IPS-18a (cell line): ENCODE results near the gene CYBA.

ENCODE experiments used
- H3K27ac ChIP-seq: one replicate; pipeline ENCODE4 v1.5.1; 2013; ENCODE audit warnings: low read length
- H3K27me3 ChIP-seq: one replicate; pipeline ENCODE4 v1.6.1; 2013; ENCODE audit warnings: mild to moderate bottlenecking, low read length; ENCODE audit not compliant: control insufficient read depth, insufficient read depth
- H3K36me3 ChIP-seq: one replicate; pipeline ENCODE4 v1.6.1; 2013; ENCODE audit warnings: low read depth, low read length; ENCODE audit not compliant: control insufficient read depth
- H3K4me1 ChIP-seq: one replicate; pipeline ENCODE4 v1.6.1; 2013; ENCODE audit warnings: low read depth, low read length; ENCODE audit not compliant: control insufficient read depth
- H3K4me3 ChIP-seq: one replicate; pipeline ENCODE4 v1.5.1; 2013; ENCODE audit warnings: low read length
- H3K9ac ChIP-seq: one replicate; pipeline ENCODE4 v1.6.1; 2013; ENCODE audit warnings: mild to moderate bottlenecking, low read length, moderate library complexity
- H3K9me3 ChIP-seq: one replicate; pipeline ENCODE4 v1.6.1; 2013; ENCODE audit warnings: low read depth, low read length; ENCODE audit not compliant: control insufficient read depth

Gene CYBA

DNA sequence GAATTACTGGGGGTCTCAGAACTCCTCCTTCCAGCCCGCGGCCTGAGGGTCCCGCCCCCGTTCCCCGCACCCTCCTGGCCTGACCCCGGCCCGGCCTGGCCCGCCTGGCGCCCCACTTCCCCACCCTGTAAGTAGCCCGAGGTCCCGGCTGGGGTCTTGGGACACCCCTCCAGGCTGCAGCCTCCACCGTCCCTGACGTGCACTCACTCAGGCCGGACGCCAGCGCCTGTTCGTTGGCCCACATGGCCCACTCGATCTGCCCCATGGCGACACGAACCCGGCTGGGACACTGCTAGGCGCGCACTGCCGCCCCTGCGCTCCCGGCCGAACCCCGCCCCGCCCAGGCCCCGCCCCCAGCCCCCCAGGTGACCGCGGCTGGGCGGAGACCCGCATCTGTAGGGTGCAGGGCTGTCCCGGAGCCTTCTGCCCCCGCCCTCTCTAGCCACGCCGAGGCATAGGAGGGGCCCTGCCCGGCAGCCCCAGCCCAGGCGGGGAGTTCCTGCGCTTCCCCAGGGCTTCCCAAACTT is at the start of gene CYBA:
CYBA (minus strand) TSS at position 305 of the 527 bp plus-strand sequence; CDS start at position 265, 40 bp downstream.
- Histone ChIP-seq H3K9ac (peak within 1 kb of the TSS; percentile 76), H3K9me3 (no peaks in the 10 kb centered on the region), H3K4me1 (peaks cover 4% of the 10 kb centered on the region), H3K27ac (no peak within 1 kb of the TSS), H3K36me3 (peaks cover 7% of the 10 kb centered on the region), H3K4me3 (peak within 1 kb of the TSS; percentile 90), H3K27me3 (no peaks in the 10 kb centered on the region)

DNA sequence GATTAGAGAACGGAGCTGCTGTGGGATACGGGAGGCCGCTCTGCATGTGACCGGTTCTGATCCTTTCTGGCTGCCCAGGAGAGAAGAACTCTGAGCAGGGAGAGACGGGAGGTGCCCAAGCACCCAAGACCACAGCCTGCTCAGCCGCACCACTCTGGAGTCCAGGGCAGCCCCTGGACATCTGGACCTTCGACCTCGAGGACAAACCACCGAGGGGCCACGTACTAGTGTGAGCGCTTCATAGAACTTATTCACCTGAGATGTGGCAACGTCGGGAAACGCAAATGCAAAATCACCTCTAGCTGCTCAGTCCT is 49.4 kb upstream of the CYBA start:
- Histone ChIP-seq H3K4me1 (no peaks in the 10 kb centered on the region), H3K4me3 (no peak overlapping the region), H3K36me3 (no peaks in the 10 kb centered on the region), H3K27me3 (no peaks in the 10 kb centered on the region), H3K9ac (no peak overlapping the region), H3K9me3 (no peaks in the 10 kb centered on the region), H3K27ac (no peak overlapping the region)

DNA sequence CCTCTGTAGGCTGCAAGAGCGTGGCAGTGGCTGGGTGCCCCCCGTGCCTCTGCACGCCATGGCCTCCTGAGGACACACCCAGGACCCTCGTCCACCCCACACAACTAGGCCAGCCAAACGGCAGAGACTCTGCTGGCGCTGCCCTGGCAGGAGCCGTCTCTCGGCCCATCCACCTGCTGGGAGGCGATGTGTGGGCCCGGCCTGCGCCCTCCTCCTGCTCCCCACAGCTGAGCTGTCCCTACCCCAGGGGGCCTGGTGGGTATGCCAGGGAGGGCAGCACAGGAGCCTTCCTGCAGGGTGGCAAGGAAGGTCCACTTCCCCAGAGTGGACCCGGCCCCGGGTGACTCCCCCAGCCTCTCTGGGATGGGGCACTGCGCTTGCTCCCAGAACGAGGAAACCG is 48.3 kb upstream of the CYBA start:
- H3K4me3 ChIP-seq: no peak overlapping the region
- no peak overlapping the region for H3K27ac ChIP-seq
- no peaks in the 10 kb centered on the region for H3K4me1 ChIP-seq
- H3K9me3 ChIP-seq: no peaks in the 10 kb centered on the region
- H3K9ac ChIP-seq: no peak overlapping the region
- H3K36me3 ChIP-seq: no peaks in the 10 kb centered on the region
- H3K27me3 ChIP-seq: no peaks in the 10 kb centered on the region

DNA sequence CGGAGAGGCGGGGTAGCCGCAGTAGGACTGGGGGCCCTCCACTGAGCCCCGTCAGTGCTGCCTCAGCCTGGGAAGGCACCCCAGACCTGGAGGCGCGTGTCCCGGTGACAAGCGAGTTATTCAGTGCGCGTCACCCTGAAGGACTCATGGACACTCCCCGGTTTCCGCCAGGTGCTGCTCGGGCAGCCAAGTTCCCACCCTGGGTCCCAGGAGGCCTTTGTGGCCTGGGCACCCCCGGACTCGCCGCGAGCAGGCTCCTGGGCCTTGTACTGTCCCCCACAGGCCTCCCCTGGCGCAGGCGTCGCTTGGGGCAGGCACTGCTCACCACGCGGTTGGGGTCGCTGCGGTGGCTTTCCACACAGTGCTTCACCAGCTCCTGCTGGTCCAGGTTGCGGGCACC is 47.8 kb upstream of the CYBA start:
- Histone ChIP-seq H3K36me3 (no peaks in the 10 kb centered on the region), H3K4me3 (no peak overlapping the region), H3K27me3 (no peaks in the 10 kb centered on the region), H3K9ac (no peak overlapping the region), H3K27ac (no peak overlapping the region), H3K4me1 (no peaks in the 10 kb centered on the region), H3K9me3 (no peaks in the 10 kb centered on the region)

DNA sequence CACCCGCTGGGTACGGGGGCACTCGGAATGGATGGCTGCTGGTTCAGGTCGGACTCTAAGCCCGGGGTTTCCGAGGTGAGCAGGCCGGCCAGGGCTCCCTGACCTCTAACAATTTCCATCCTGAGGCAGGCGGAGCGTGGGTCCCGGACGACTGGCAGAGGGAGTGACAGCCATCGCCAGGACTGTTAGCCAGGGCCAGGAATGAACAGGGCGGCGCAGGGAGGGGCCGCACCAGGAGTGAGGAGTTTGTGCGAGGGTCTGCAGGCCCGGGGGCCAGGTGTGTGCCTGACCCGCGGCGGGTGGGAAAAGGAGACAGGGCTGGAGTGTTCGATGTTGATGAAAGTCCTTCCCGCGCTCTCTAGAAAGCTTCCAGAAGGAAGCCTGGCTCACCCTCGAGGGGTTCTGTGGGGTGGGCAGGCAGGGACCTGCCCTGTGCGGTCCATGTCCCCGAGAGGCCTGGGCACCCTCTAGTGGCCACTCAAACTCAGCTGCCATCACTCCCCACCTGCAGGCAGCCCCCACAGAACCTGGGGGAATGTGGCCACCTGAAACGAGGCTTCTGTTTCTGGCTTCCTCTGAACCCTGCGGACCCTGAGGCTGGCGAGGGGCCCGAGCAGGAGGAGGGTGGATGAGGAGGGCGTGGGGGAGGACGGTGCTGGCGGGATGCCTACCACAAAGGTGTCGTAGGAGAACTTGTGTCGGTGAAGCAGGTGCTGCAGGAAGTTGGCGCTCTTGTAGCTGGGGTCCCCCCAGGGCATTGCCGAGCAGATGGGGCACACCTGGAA is 47.2 kb upstream of the CYBA start:
- Histone ChIP-seq H3K9me3 (no peaks in the 10 kb centered on the region), H3K4me1 (no peaks in the 10 kb centered on the region), H3K9ac (no peak overlapping the region), H3K27me3 (no peaks in the 10 kb centered on the region), H3K4me3 (no peak overlapping the region), H3K27ac (no peak overlapping the region), H3K36me3 (no peaks in the 10 kb centered on the region)

DNA sequence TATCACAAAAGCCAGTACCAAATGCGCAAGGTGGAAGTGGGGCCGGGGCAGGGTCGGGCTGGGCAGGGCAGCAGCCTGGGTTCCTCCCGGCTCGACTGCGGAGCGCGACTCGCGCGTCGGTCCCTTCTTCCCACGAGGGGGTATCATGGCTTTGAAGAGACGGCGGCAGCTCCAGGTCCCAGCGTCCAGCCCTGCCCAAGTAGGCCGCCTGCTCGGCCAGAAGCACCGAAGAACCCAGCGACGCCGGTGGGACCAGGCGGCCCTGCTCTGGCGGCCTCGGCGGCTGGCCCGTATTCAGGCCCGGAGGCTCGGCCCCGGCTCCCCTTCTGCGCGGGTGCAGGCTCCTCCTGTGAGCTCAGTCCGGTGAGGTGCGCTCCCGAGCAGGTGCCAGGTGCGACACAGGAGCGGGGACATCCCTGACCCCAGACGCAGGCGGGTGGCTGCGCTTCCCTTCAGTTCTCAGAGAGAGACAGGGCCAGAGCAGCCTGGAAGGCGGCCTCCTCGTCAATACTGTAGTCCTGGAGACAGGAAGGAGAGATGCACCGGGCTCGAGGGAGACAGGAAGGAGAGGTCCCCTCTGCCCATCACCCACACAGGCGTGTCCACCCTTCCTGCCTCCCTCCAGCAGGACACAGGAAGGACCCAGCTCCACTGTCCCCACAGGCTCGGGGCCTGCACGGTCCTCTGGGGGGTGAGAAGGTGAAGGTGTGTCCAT is 46.4 kb upstream of the CYBA start:
- Histone ChIP-seq H3K9ac (no peak overlapping the region), H3K4me3 (no peak overlapping the region), H3K9me3 (no peaks in the 10 kb centered on the region), H3K27ac (no peak overlapping the region), H3K4me1 (no peaks in the 10 kb centered on the region), H3K27me3 (no peaks in the 10 kb centered on the region), H3K36me3 (no peaks in the 10 kb centered on the region)

DNA sequence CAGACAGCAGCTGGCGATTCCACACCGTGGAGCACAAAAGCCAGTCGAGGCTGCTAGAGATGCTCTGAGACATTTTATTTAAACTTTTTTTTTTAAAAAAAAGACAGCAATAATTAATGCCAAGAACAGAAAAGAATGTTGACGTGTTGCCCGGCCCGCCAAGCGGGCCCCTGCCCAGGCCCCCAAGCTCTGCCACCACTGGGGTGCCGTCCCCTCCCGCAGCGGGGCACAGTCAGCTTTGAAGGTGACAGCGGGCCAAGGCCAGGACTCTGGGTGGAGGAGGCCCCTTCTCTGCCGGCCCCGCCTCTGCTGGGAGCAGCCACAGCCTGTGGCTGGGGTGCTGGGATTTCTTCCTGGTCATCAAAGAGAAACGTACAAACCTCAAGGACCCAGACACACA is 45.6 kb upstream of the CYBA start:
- H3K9ac ChIP-seq: no peak overlapping the region
- H3K9me3 ChIP-seq: no peaks in the 10 kb centered on the region
- H3K27me3 ChIP-seq: no peaks in the 10 kb centered on the region
- H3K27ac ChIP-seq: no peak overlapping the region
- H3K36me3 ChIP-seq: no peaks in the 10 kb centered on the region
- no peaks in the 10 kb centered on the region for H3K4me1 ChIP-seq
- no peak overlapping the region for H3K4me3 ChIP-seq

DNA sequence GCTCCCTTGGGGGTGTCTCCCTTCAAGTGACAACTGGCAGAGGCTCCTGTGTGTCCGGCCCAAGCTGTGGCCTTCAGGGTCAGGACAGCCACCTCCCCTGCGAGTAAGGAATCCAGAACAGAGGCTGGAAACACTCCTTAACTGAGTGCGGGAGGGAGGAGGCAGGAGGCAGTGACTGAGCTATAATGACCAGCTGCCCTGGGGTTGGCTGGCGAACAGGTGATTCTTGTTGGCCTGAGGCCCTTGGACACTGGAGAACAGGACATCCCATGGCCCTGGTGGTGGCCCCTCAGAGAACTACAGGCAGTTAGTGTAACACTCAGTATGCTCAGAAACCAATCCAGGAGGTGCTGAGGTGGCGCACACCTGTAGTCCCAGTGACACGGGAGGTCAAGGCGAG is 44.9 kb upstream of the CYBA start:
- H3K9ac ChIP-seq: no peak overlapping the region
- no peaks in the 10 kb centered on the region for H3K27me3 ChIP-seq
- no peak overlapping the region for H3K27ac ChIP-seq
- no peaks in the 10 kb centered on the region for H3K4me1 ChIP-seq
- H3K4me3 ChIP-seq: no peak overlapping the region
- H3K9me3 ChIP-seq: no peaks in the 10 kb centered on the region
- H3K36me3 ChIP-seq: no peaks in the 10 kb centered on the region

DNA sequence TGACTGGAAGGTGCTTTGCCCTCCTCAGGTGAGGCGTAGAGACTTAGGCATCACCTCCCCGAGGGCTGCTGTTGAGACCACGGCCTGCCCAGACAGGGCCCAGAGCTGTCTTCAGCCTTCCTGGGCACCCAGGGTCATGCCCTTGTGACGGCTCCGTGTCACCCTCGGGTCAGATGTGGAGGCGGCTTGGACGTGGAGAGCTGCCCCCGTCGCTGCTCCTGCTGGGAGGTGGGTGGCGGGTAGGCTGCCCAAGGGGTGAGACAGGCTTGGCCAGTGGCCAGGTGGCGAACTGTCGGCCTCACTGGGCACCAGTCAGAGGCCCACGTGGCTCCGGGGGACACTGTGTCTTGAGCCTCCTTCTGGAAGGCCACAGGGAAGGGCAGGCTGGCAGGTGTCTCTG is 44.4 kb upstream of the CYBA start:
- H3K9me3 ChIP-seq: no peaks in the 10 kb centered on the region

DNA sequence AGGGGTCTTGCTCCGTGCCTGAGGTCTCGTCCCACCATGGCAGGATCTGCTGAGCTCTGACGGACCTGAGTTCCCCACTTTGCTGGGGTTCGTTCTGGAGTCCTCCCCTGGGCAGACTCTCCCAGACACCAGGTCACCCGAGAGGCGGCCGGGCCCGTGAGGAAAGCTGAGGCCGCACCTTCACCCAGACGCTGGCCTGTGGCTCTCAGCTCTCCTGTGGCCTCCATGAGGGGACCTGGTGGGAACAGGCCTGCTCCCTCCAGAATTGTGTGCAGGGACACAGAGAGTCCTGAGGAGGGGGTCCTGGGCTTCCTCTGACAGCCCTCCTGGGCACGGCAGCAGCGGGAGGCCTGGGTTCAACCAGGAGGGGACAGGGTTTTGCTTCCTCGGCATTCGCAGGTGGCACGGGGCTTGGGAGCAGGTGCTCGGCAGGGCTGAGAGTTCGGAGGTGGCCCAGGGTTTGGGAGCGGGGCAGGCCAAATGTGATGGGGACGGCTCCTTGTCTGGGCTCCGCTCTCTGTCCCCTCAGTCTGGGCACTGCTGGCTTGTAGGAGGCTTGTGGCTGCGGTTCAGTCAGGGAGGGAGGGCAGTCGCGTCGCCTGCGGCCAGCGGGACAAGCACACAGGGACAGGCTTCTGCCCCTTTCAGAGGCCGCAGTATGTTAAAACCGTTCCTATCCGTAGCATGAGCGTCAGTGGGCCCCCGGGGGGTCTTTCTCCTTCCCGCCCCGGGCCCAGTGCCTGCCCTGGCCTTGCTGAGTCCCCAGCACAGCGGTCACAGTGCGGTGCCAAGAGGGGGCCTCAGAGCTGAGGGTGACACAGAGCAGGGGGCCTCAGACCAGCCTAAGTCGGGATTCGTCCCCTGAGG is 43.6 kb upstream of the CYBA start:
- H3K27me3 ChIP-seq: no peaks in the 10 kb centered on the region
- no peak overlapping the region for H3K9ac ChIP-seq
- no peaks in the 10 kb centered on the region for H3K36me3 ChIP-seq
- H3K4me3 ChIP-seq: no peak overlapping the region
- no peak overlapping the region for H3K27ac ChIP-seq
- H3K9me3 ChIP-seq: no peaks in the 10 kb centered on the region
- H3K4me1 ChIP-seq: no peaks in the 10 kb centered on the region

More for the DNA sequence above, 44.4 kb upstream of the CYBA start:
- H3K27me3 ChIP-seq: no peaks in the 10 kb centered on the region
- H3K27ac ChIP-seq: no peak overlapping the region
- no peak overlapping the region for H3K4me3 ChIP-seq
- H3K4me1 ChIP-seq: no peaks in the 10 kb centered on the region
- no peaks in the 10 kb centered on the region for H3K36me3 ChIP-seq
- no peak overlapping the region for H3K9ac ChIP-seq

DNA sequence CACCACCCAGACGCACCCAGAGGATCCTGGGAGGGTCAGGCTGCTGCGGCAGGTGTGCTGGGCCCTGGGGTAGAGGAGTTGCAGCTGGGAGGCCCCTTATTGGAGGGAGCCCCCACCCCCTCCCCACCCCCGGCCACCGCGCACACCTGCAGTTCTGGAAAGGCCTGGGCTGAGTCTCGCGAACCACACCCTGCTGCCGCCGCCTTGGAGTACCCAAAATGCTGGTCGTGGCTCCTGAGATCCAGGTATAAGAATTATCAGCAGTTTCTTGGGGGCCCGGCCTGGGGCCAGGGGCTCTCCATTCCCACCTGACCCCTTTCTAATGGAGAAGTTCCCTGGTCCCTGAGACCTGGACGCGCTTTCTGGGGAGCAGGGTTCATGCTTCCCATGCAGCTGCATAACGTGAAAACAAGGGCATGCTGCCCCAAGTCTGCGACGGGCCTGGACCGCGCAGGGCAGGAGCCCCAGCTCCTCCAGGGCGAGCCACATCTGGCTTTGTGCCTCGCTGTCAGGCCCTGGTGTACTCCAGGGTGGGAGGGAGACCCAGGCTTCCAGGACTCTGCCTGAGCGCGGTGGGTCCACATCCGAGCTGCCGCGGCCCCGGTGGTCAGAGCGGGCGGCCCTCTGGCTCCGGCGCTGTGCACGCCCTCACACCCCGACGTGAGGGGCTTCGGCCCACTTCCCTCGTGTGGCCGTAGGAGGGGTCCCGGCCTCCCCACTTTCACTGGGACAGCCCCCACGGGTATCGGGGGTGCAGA is 42.7 kb upstream of the CYBA start:
- Histone ChIP-seq H3K9me3 (no peaks in the 10 kb centered on the region), H3K27me3 (no peaks in the 10 kb centered on the region), H3K4me1 (no peaks in the 10 kb centered on the region), H3K36me3 (no peaks in the 10 kb centered on the region), H3K9ac (no peak overlapping the region), H3K4me3 (no peak overlapping the region), H3K27ac (no peak overlapping the region)
